Measurements from ENCODE around the gene OPCML.

Gene OPCML

GRCh38 chr11:133354069-133354468 lies 178.2 kb downstream of the OPCML start:
- no peak for DNase-seq

- no peak for DNase-seq
Observed at GRCh38 chr11:133350045-133350444, 182.3 kb downstream of the OPCML start.

GRCh38 chr11:133347988-133348387 lies 184.3 kb downstream of the OPCML start:
- no peak for DNase-seq

GRCh38 chr11:133346137-133346536 lies 186.2 kb downstream of the OPCML start:
- no peak for DNase-seq

GRCh38 chr11:133343951-133344350 lies 188.3 kb downstream of the OPCML start:
- DNase-seq, result no peak

GRCh38 chr11:133339495-133340140 lies 192.7 kb downstream of the OPCML start:
- no peak for DNase-seq

GRCh38 chr11:133338588-133338987 lies 193.7 kb downstream of the OPCML start:
- DNase-seq, result no peak

GRCh38 chr11:133337951-133338418 lies 194.3 kb downstream of the OPCML start:
- no peak for DNase-seq

- DNase-seq, result no peak
Observed at GRCh38 chr11:133337193-133337592, 195.1 kb downstream of the OPCML start.

GRCh38 chr11:133331031-133331430 lies 201.3 kb downstream of the OPCML start:
- DNase-seq, result no peak

- DNase-seq, result no peak
Observed at GRCh38 chr11:133326849-133327248, 205.5 kb downstream of the OPCML start.

- DNase-seq, result no peak
Observed at GRCh38 chr11:133326332-133326731, 206.0 kb downstream of the OPCML start.

- no peak for DNase-seq
Observed at GRCh38 chr11:133325711-133326110, 206.6 kb downstream of the OPCML start.

GRCh38 chr11:133323354-133323753 lies 208.9 kb downstream of the OPCML start:
- DNase-seq, result no peak

- DNase-seq, result no peak
Observed at GRCh38 chr11:133318221-133318620, 214.1 kb downstream of the OPCML start.

- DNase-seq, result no peak
Observed at GRCh38 chr11:133311230-133311629, 221.1 kb downstream of the OPCML start.

- no peak for DNase-seq
Observed at GRCh38 chr11:133306019-133306418, 226.3 kb downstream of the OPCML start.

GRCh38 chr11:133305208-133305956 lies 226.9 kb downstream of the OPCML start:
- no peak for DNase-seq

- no peak for DNase-seq
Observed at GRCh38 chr11:133303262-133303661, 229.0 kb downstream of the OPCML start.

- DNase-seq, result no peak
Observed at GRCh38 chr11:133302056-133302455, 230.2 kb downstream of the OPCML start.

GRCh38 chr11:133300666-133301065 lies 231.6 kb downstream of the OPCML start:
- DNase-seq, result no peak

- DNase-seq, result no peak
Observed at GRCh38 chr11:133291780-133292179, 240.5 kb downstream of the OPCML start.

GRCh38 chr11:133285359-133285758 lies 246.9 kb downstream of the OPCML start:
- DNase-seq, result no peak

- no peak for DNase-seq
Observed at GRCh38 chr11:133284156-133284555, 248.1 kb downstream of the OPCML start.

Measured in fibroblast of skin of back (primary cell).